Measurements from ENCODE around the gene OR5C1. TPM values are rescaled to one million over a fixed set of nuclear protein-coding genes. Genes with fewer than 3 reads are reported as not detected.

The OR5C1 gene
- total RNA-seq, 1 experiment from 2014 or later, result not detected

- no CpG with 5 or more reads among the region's 17 CpGs for WGBS (ENCODE audit: extremely low coverage, insufficient read length, low lambda C conversion rate)
- Histone ChIP-seq H4K91ac (ENCODE audit: insufficient read length, low read depth, low read length) (no peak overlapping the region), H2BK20ac (ENCODE audit: low read depth, low read length, poor library complexity, severe bottlenecking) (no peak overlapping the region), H3K4me1 (ENCODE audit: insufficient read depth, low read length) (no peaks in the 10 kb centered on the region), H3K79me2 (ENCODE audit: insufficient read depth, low read length) (no peaks in the 10 kb centered on the region), H3K23me2 (ENCODE audit: insufficient read length, low read depth, low read length, poor library complexity, severe bottlenecking) (no peaks in the 10 kb centered on the region), H2AK5ac (ENCODE audit: insufficient read length, low read length) (no peak overlapping the region), H3K9me3 (ENCODE audit: control insufficient read depth, low read depth, low read length) (no peaks in the 10 kb centered on the region), H3K23ac (ENCODE audit: insufficient read length, low read depth, low read length) (no peak overlapping the region), H2AFZ (ENCODE audit: low read length) (no peak overlapping the region), H3T11ph (ENCODE audit: low read length) (no peak overlapping the region), H4K8ac (replicated peaks; ENCODE audit: insufficient read length, low read depth, low read length) (no peak overlapping the region), H3K18ac (ENCODE audit: insufficient read length, low read depth, low read length) (no peak overlapping the region), H3K27ac (ENCODE audit: insufficient read length, low read depth, low read length) (no peak overlapping the region), H3K79me1 (ENCODE audit: insufficient read depth, low read depth, low read length, poor library complexity, severe bottlenecking) (no peaks in the 10 kb centered on the region), H3K56ac (ENCODE audit: insufficient read length, low read depth, low read length) (no peak overlapping the region), H2BK120ac (ENCODE audit: low read depth, low read length, poor library complexity, severe bottlenecking) (no peak overlapping the region), H3K9ac (ENCODE audit: extremely low read depth, insufficient read length, low read length) (no peak overlapping the region), H2BK5ac (ENCODE audit: insufficient read length, low read length) (no peak overlapping the region), H3K27me3 (ENCODE audit: insufficient read depth, low read length) (no peaks in the 10 kb centered on the region), H3K14ac (ENCODE audit: insufficient read depth, low read length) (no peak overlapping the region), H2BK15ac (ENCODE audit: low read depth, low read length) (no peak overlapping the region), H4K5ac (ENCODE audit: insufficient read length, low read depth, low read length) (no peak overlapping the region), H4K20me1 (ENCODE audit: control insufficient read depth, insufficient read depth, insufficient read length) (no peaks in the 10 kb centered on the region), H3K4ac (ENCODE audit: low read depth, low read length) (no peak overlapping the region), H3K4me2 (ENCODE audit: insufficient read depth, insufficient read length, low read length) (no peak overlapping the region), H2BK12ac (ENCODE audit: insufficient read length, low read depth, low read length) (no peak overlapping the region)
- Mint-ChIP-seq H3K27ac (0 out of 7 replicates have a peak overlapping the region, but pooled peaks of 1 of the 3 experiments have one; percentile 60), H3K4me1 (no peaks in the 10 kb centered on the region), H3K4me3 (no peak overlapping the region), H3K27me3 (ENCODE audit: low read depth) (no peaks in the 10 kb centered on the region), H3K9me3 (no peaks in the 10 kb centered on the region; a peak in 1 of 5 replicates), H3K36me3 (ENCODE audit: insufficient read depth in 1 of 3, low read depth in 3 of 3) (peaks cover 14 to 28% (median 14%) of the 10 kb centered on the region in 3 experiments)
- TF ChIP-seq CTCF (conservative IDR thresholded peaks at IDR 0.05), result no peak
- DNase-seq, result no peak
These were observed 27.6 kb downstream of the OR5C1 start for GRCh38 chr9:122816163-122816867.

All from H9 (cell line).